Keratinocyte (primary cell): ENCODE measurements around the gene SKIDA1. TPM values are rescaled to one million over a fixed set of nuclear protein-coding genes. Genes with fewer than 3 reads are reported as not detected.

Experiments
- DNase-seq: peaks from one replicate; pipeline ENCODE4 v3.0.0-alpha.2; 2011; ENCODE audit warnings: low read depth, missing footprints, low spot score
- FAIRE-seq: peaks from 2 replicates; lab custom pipeline; 2011; peaks lifted over from hg19 to GRCh38; lab: Jason Lieb, UNC
- H2AFZ ChIP-seq: 2 replicates; pipeline ENCODE4 v1.6.0; 2012; ENCODE audit warnings: low read length, control low read depth, inconsistent platforms; ENCODE audit not compliant: control insufficient read depth
- H3K27ac ChIP-seq: 2 replicates; pipeline ENCODE4 v1.5.1; 2011; ENCODE audit warnings: low read length; ENCODE audit not compliant: control insufficient read depth, insufficient read depth
- H3K27me3 ChIP-seq: 3 replicates; pipeline ENCODE4 v1.6.0; 2011; ENCODE audit warnings: low read length; ENCODE audit not compliant: control insufficient read depth, insufficient read depth; ENCODE audit errors: extremely low read depth
- H3K36me3 ChIP-seq, 2 experiments: 2 replicates in 1 of 2; 3 replicates in 1 of 2; pipeline ENCODE4 v1.5.1; 2011; ENCODE audit warnings: low read length in 2 of 2, mild to moderate bottlenecking in 1 of 2; ENCODE audit not compliant: control insufficient read depth in 2 of 2, insufficient read depth in 2 of 2; ENCODE audit errors: extremely low read depth in 1 of 2
- H3K4me1 ChIP-seq: 3 replicates; pipeline ENCODE4 v1.5.1; 2011; ENCODE audit warnings: low read length; ENCODE audit not compliant: control insufficient read depth, insufficient read depth; ENCODE audit errors: extremely low read depth
- H3K4me2 ChIP-seq: 3 replicates; pipeline ENCODE4 v1.6.0; 2011; ENCODE audit warnings: low read depth, low read length; ENCODE audit not compliant: control insufficient read depth, insufficient read depth; ENCODE audit errors: extremely low read depth
- H3K4me3 ChIP-seq, 3 experiments: fragments of 200-600 bp in 1 of 3; sonication (generic) in 1 of 3; 2 replicates in 2 of 3; 3 replicates in 1 of 3; pipeline ENCODE4 v1.5.1; 2011 to 2016; ENCODE audit warnings: low read length in 3 of 3, mild to moderate bottlenecking in 3 of 3, control low read depth in 2 of 3, inconsistent platforms in 1 of 3, low read depth in 1 of 3, mixed read lengths in 1 of 3, mixed run types in 1 of 3, moderate library complexity in 1 of 3; ENCODE audit not compliant: control insufficient read depth in 2 of 3, insufficient read depth in 2 of 3; ENCODE audit errors: extremely low read depth in 1 of 3
- H3K79me2 ChIP-seq: 2 replicates; pipeline ENCODE4 v1.6.0; 2012; ENCODE audit warnings: low read length; ENCODE audit not compliant: control insufficient read depth, insufficient read depth
- H3K9ac ChIP-seq: 3 replicates; pipeline ENCODE4 v1.6.0; 2011; ENCODE audit warnings: low read length; ENCODE audit not compliant: control insufficient read depth, insufficient read depth; ENCODE audit errors: extremely low read depth
- H3K9me1 ChIP-seq: 3 replicates; pipeline ENCODE4 v1.6.0; 2011; ENCODE audit warnings: low read length; ENCODE audit not compliant: control insufficient read depth, insufficient read depth; ENCODE audit errors: extremely low read depth
- H3K9me3 ChIP-seq: 2 replicates; pipeline ENCODE4 v1.5.1; 2012; ENCODE audit warnings: low read depth, low read length; ENCODE audit not compliant: control insufficient read depth
- H4K20me1 ChIP-seq: 3 replicates; pipeline ENCODE4 v1.6.0; 2011; ENCODE audit warnings: low read length; ENCODE audit not compliant: control insufficient read depth, insufficient read depth; ENCODE audit errors: extremely low read depth
- EZH2 ChIP-seq: IDR thresholded peaks from one replicate; pipeline ENCODE4 v1.6.1; 2012; ENCODE audit warnings: inconsistent platforms, mild to moderate bottlenecking, low read length, moderate library complexity
- dilution Hi-C: fragments of 300-500 bp; cut with MboI; formaldehyde crosslinking; loops from one replicate; pipeline ENCODE4 v1.7.0; 2020; ENCODE audit warnings: low sequenced_read_pairs; ENCODE audit not compliant: extremely low pct_ligation_motif_present
- polyA plus RNA-seq, 5 experiments: library from polyadenylated mRNA; depleted of rRNA in 3 of 5; stranded (reverse) in 3 of 5; stranded (forward) in 1 of 5; unstranded in 1 of 5; fragments of >200 nt; gene quantifications; 1 replicate in 1 of 5; 2 replicates in 3 of 5; 3 replicates in 1 of 5; pipeline versions ENCODE4 v1.2.1 to v1.2.3, GENCODE V29; 2011 to 2012; ENCODE audit warnings: missing spikeins in 2 of 5, low read depth in 1 of 5, low replicate concordance in 1 of 5
- TF ChIP-seq, protein P1 (sequence below), 3 experiments: IDR thresholded peaks in 1 of 3; conservative IDR thresholded peaks in 1 of 3; optimal IDR thresholded peaks in 1 of 3; 2 replicates in 2 of 3; 3 replicates in 1 of 3; pipeline versions ENCODE3 to v1.5.1; 2011; ENCODE audit warnings: low read length in 3 of 3, mild to moderate bottlenecking in 3 of 3, moderate library complexity in 2 of 3, control low read depth in 1 of 3, inconsistent platforms in 1 of 3; ENCODE audit not compliant: insufficient read depth in 2 of 3; ENCODE audit errors: extremely low read depth in 1 of 3

SKIDA1 gene
- polyA plus RNA-seq, 1 donor (not counting 4 experiments of a cell fraction or from before 2014, with no cell fraction given) = 0.13 TPM

GRCh38 chr10:21535494-21535965 is 10.0 kb upstream of the SKIDA1 start:
- no peak for FAIRE-seq
- peaks cover 2% of the 10 kb centered on the region for H4K20me1 ChIP-seq
- H3K4me3 ChIP-seq = peak overlapping the region; percentile 59 to 74 (median 64)
- H3K9me3 ChIP-seq = no peaks in the 10 kb centered on the region
- peak overlapping the region; percentile 83 for H3K4me2 ChIP-seq
- DNase-seq = no peak
- dilution Hi-C loops = no loop called here
- peak overlapping the region; percentile 69 for H3K27ac ChIP-seq
- no peak for TF ChIP-seq EZH2
- TF ChIP-seq, protein P1, sequence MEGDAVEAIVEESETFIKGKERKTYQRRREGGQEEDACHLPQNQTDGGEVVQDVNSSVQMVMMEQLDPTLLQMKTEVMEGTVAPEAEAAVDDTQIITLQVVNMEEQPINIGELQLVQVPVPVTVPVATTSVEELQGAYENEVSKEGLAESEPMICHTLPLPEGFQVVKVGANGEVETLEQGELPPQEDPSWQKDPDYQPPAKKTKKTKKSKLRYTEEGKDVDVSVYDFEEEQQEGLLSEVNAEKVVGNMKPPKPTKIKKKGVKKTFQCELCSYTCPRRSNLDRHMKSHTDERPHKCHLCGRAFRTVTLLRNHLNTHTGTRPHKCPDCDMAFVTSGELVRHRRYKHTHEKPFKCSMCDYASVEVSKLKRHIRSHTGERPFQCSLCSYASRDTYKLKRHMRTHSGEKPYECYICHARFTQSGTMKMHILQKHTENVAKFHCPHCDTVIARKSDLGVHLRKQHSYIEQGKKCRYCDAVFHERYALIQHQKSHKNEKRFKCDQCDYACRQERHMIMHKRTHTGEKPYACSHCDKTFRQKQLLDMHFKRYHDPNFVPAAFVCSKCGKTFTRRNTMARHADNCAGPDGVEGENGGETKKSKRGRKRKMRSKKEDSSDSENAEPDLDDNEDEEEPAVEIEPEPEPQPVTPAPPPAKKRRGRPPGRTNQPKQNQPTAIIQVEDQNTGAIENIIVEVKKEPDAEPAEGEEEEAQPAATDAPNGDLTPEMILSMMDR (optimal IDR thresholded peaks at IDR 0.05 in 1 of 3, IDR thresholded peaks at IDR 0.05 in 1 of 3, conservative IDR thresholded peaks at IDR 0.05 in 1 of 3; ENCODE audit: extremely low read depth in 1 of 3, insufficient read depth in 2 of 3, low read length in 3 of 3) = no peak
- H3K27me3 ChIP-seq = no peaks in the 10 kb centered on the region
- H3K36me3 ChIP-seq = peaks cover 0 to 1% of the 10 kb centered on the region in 2 experiments
- peak overlapping the region; percentile 19 for H2AFZ ChIP-seq
- H3K79me2 ChIP-seq = peaks cover 34% of the 10 kb centered on the region
- peak overlapping the region; percentile 72 for H3K9ac ChIP-seq
- H3K9me1 ChIP-seq = no peaks in the 10 kb centered on the region
- peaks cover 20% of the 10 kb centered on the region for H3K4me1 ChIP-seq

DNA sequence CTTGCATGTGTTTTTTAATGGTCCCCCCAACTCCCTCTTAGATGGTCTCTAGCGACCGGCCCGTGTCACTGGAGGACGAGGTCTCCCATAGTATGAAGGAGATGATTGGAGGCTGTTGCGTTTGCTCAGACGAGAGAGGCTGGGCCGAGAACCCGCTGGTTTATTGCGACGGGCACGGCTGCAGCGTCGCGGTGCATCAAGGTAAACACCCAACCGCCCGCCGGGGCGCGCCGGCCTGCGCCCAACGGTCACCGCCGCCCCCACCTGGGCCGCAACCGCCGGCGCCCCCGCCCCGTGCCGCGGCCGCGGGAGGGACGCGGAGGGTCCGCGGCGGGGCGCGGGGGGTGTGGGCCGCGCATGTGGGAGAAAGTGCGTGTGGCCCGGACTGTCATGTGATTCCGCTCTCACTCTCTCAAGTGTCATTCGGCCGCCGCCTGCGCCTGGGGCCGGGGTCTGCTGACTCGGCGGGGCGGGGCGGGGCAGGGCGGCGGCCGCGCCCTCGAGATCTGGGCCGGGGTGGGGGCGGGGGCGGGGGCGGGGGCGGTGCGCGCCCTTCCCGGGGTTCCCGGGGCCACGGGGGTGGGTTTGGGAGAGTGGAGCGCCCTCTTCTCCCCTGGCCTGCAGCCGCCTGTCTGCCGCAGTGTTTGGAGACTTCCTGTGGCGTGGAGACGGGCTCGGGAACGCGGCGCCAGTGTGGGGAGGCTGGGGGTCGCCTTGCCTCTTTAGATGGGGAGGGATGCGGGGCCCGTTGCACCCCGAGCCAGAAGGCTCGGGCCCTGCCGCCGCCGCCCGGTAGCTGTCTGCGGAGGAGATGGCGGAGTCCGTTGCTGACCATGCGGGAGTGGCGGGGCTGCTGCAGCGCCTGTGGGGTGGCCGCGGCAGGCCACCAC is 9.4 kb upstream of the SKIDA1 start:
- FAIRE-seq = no peak
- no peak for TF ChIP-seq EZH2
- TF ChIP-seq, protein P1 (optimal IDR thresholded peaks at IDR 0.05 in 1 of 3, IDR thresholded peaks at IDR 0.05 in 1 of 3, conservative IDR thresholded peaks at IDR 0.05 in 1 of 3; ENCODE audit: extremely low read depth in 1 of 3, insufficient read depth in 2 of 3, low read length in 3 of 3) = peak in 1 of 3 experiments; percentile 26
- Histone ChIP-seq H3K9me1 (no peaks in the 10 kb centered on the region), H3K27me3 (no peaks in the 10 kb centered on the region), H3K79me2 (peaks cover 32% of the 10 kb centered on the region), H3K4me2 (peak overlapping the region; percentile 83), H2AFZ (peak overlapping the region; percentile 5), H3K4me1 (peaks cover 20% of the 10 kb centered on the region), H3K4me3 (peak overlapping the region; percentile 59 to 74 (median 64)), H3K36me3 (peaks cover 0 to 1% of the 10 kb centered on the region in 2 experiments), H3K9ac (peak overlapping the region; percentile 96), H3K9me3 (no peaks in the 10 kb centered on the region), H3K27ac (peak overlapping the region; percentile 69), H4K20me1 (peaks cover 2% of the 10 kb centered on the region)
- dilution Hi-C loops = no loop called here
- no peak for DNase-seq
